ENCODE results near the gene LETM1.

- TF ChIP-seq CTCF (IDR thresholded peaks at IDR 0.05 in 8 of 11, conservative IDR thresholded peaks at IDR 0.05 in 3 of 11) = no peak
- no peak for TF ChIP-seq POLR2A (IDR thresholded peaks at IDR 0.05)
These were observed 39.7 kb downstream of the LETM1 start for GRCh38 chr4:1815997-1816860.
